ENCODE results near the gene KIAA1217.

GRCh38 chr10:24367688-24368087 is 158.8 kb downstream of the KIAA1217 start:
- no peak for TF ChIP-seq CTCF (conservative IDR thresholded peaks at IDR 0.05)
- TF ChIP-seq ZFX (IDR thresholded peaks at IDR 0.05) = no peak
